Spleen (tissue), 11 donors: ENCODE data around the gene SRGAP2B. TPM values are rescaled to one million over a fixed set of nuclear protein-coding genes. Genes with fewer than 3 reads are reported as not detected.
A peak's percentile ranks its signal among the peaks of the same experiment; 100 is the strongest.
"Not testable (repeated sequence)": the region's sequence is repeated elsewhere in the genome, so short reads cannot be mapped to it uniquely, and the experiment has no call there.

Experiments
- DNase-seq: peaks from one replicate; pipeline ENCODE4 v3.0.0-alpha.2; 2020
- H3K27ac ChIP-seq, 8 donors: fragments of 200-600 bp; sonication (generic) in 7 of 8; 1 replicate in 4 of 8; 2 replicates in 4 of 8; pipeline versions ENCODE4 v1.5.0 to v1.8.0; 2016 to 2021; ENCODE audit warnings: inconsistent platforms in 4 of 8, mild to moderate bottlenecking in 4 of 8, moderate library complexity in 1 of 8
- H3K27me3 ChIP-seq, 7 donors: fragments of 200-600 bp; sonication (generic) in 6 of 7; replicated peaks in 1 of 7; 1 replicate in 4 of 7; 2 replicates in 3 of 7; pipeline versions ENCODE4 v1.5.0 to v1.8.0; 2016 to 2021; ENCODE audit warnings: inconsistent platforms in 3 of 7, mild to moderate bottlenecking in 1 of 7
- H3K36me3 ChIP-seq, 6 donors: fragments of 200-600 bp; sonication (generic) in 5 of 6; 1 replicate in 4 of 6; 2 replicates in 2 of 6; pipeline versions ENCODE4 v1.5.0 to v1.8.0; 2016 to 2021; ENCODE audit warnings: inconsistent platforms in 2 of 6
- H3K4me1 ChIP-seq, 6 donors: fragments of 200-600 bp; sonication (generic) in 5 of 6; 1 replicate in 3 of 6; 2 replicates in 3 of 6; pipeline versions ENCODE4 v1.5.0 to v1.8.0; 2016 to 2021; ENCODE audit warnings: inconsistent platforms in 3 of 6
- H3K4me3 ChIP-seq, 8 donors: fragments of 200-600 bp; sonication (generic) in 7 of 8; 1 replicate in 4 of 8; 2 replicates in 4 of 8; pipeline versions ENCODE4 v1.5.0 to v1.8.0; 2016 to 2021; ENCODE audit warnings: inconsistent platforms in 4 of 8, mild to moderate bottlenecking in 4 of 8, moderate library complexity in 2 of 8
- H3K9me3 ChIP-seq, 8 donors: fragments of 200-600 bp; sonication (generic) in 7 of 8; 1 replicate in 4 of 8; 2 replicates in 4 of 8; pipeline versions ENCODE4 v1.5.0 to v1.8.0; 2016 to 2021; ENCODE audit warnings: inconsistent platforms in 4 of 8
- WGBS, 5 donors: extraction: QIAGEN DNeasy Blood & Tissue Kit in 3 of 5; methylation state at CpG; one replicate each; pipeline versions ENCODE4 v1.1.5 to v1.1.7; 2013 to 2018; 5-methylcytosine and 5-hydroxymethylcytosine counted together
- intact Hi-C: fragments of 100-400 bp; cut with DNase I; formaldehyde crosslinking; loops from one replicate; pipeline ENCODE4 v1.15.0; 2023; ENCODE audit warnings: low total_unique reads
- polyA plus RNA-seq, 3 donors: library from polyadenylated mRNA; stranded (reverse); fragments of 200-250 nt; gene quantifications; one replicate each; pipeline ENCODE4 v1.2.1, GENCODE V29; 2013
- total RNA-seq, 7 donors: library from RNA; depleted of rRNA in 3 of 7; stranded (reverse); fragments of >200 nt in 3 of 7; fragmentation: NEBNext Ultra II Directional in 4 of 7; extraction: Animal tissue kit (Norgen Biotek cat#: 25700) in 4 of 7; gene quantifications; one replicate each; pipeline versions ENCODE4 v1.1.0 to v1.2.1, GENCODE V29; 2016 to 2021
- donor health status: healthy with polysubstance abuse.
- donor health status: DM: no; HTN: no; CAD: no; lungs with moderate emphysema.
- donor health status: DM: no; HTN: no; CAD: no.
- donor health status: Bipolar disorder and iron deficiency.
- donor health status: healthy.
- donor health status: DM: no; HTN: no; CAD: no.
- donor health status: DM: yes; HTN: yes; CAD: no.

The SRGAP2B gene
- total and polyA plus RNA-seq, 10 donors = 3.4 to 77.7 (median 43.1) TPM

DNA sequence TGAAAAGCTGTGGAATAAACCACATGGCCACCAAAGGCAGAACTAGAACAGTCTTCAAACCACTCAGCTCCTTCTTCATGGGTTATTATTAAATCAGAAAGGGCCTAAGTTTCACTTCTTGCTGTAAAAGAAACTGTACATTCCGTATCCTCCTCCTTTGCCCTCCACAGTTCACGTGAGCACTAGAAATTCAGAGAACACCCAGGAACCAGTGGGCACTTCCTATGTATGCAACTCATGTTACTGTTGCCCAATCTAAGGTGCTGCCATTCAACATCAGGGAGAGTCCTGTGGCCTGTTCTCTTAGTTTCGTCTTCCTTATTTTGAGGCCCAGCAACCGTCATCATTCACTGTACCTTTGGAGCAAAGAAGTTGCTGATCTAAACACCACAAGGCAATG lies 86.7 kb downstream of the SRGAP2B start:
- H3K27ac ChIP-seq = peak overlapping the region in 1 of 8 donors; percentile 76
- WGBS, 5 donors = no CpG with 5 or more reads among the region's 4 CpGs
- H3K36me3 ChIP-seq, H3K4me3 ChIP-seq, intact Hi-C loops, H3K9me3 ChIP-seq, H3K4me1 ChIP-seq, DNase-seq, H3K27me3 ChIP-seq: not testable (repeated sequence)

- H3K27ac ChIP-seq, intact Hi-C loops, DNase-seq, H3K4me3 ChIP-seq, H3K9me3 ChIP-seq, H3K4me1 ChIP-seq, H3K36me3 ChIP-seq, H3K27me3 ChIP-seq: not testable (repeated sequence)
- WGBS, 5 donors = 68 to 100% (median 74%) methylated on average over 1 to 2 of the region's 3 CpGs; no CpG with 5 or more reads in 1 of the 5 donors
These were observed 90.0 kb downstream of the SRGAP2B start for GRCh38 chr1:145005142-145005541.

GRCh38 chr1:145001381-145001780 lies 93.7 kb downstream of the SRGAP2B start:
- H3K36me3 ChIP-seq, H3K4me1 ChIP-seq, H3K9me3 ChIP-seq, H3K27me3 ChIP-seq, H3K4me3 ChIP-seq, intact Hi-C loops, H3K27ac ChIP-seq, DNase-seq: not testable (repeated sequence)
- 94 to 100% (median 99%) methylated on average over 2 to 3 of the region's 3 CpGs for WGBS, 5 donors

GRCh38 chr1:145000743-145001326 lies 94.3 kb downstream of the SRGAP2B start:
- 71 to 100% (median 90%) methylated on average over 1 of the region's 4 CpGs; no CpG with 5 or more reads in 1 of the 5 donors for WGBS, 5 donors
- H3K9me3 ChIP-seq, H3K4me3 ChIP-seq, H3K36me3 ChIP-seq, H3K27ac ChIP-seq, intact Hi-C loops, DNase-seq, H3K4me1 ChIP-seq, H3K27me3 ChIP-seq: not testable (repeated sequence)

DNA sequence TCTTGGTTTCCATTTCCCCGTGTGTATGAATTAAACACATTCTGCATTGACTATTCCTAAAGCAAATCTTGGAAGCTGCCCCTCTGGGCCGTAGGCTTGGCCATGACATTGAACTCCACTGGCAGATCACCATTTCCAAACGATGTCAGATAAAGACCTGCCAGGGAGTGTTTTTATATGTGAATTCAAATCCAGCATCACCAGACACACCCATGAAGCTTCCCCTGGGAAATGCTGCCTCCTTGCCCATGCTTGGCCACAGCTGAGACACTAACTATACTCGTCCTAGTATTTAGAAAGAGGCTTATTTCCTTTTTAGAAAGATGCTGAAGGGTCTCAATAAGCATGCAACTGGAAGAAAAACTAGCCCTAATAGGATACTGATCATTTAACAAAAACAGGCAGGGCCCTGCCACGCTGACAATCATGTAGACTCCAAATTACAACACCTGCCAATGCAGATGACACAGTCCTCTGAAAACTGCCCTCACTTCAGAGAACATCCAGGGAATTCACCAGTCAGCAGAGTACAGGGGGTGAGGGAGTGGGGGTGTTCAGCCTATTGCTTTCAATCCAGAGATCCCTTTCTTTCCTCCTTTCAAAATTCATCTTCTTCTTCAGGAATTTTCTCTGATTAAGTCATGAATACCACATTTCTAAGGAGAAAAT lies 94.9 kb downstream of the SRGAP2B start:
- H3K27ac ChIP-seq, DNase-seq, H3K4me1 ChIP-seq, intact Hi-C loops, H3K36me3 ChIP-seq, H3K27me3 ChIP-seq, H3K4me3 ChIP-seq, H3K9me3 ChIP-seq: not testable (repeated sequence)
- WGBS, 5 donors = no CpG with 5 or more reads among the region's 5 CpGs

DNA sequence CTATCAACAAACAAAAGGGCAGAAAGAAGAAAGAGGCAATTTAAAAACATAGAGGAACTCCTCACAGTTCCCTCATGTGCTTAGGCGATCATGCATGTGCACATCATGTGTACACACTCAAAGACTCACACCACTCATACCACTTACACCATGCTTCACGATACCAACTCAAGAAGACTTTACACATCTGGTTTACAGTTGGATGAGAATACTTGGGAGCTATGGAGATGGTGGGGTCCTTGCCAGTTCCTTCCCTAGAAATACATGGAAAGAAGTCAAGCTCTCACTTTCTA lies 96.2 kb downstream of the SRGAP2B start:
- H3K27ac ChIP-seq, H3K27me3 ChIP-seq, H3K36me3 ChIP-seq, H3K4me1 ChIP-seq, DNase-seq, H3K4me3 ChIP-seq, intact Hi-C loops, H3K9me3 ChIP-seq: not testable (repeated sequence)
- 60 to 100% (median 88%) methylated on average over 1 of the region's 2 CpGs; no CpG with 5 or more reads in 1 of the 5 donors for WGBS, 5 donors

- H3K4me1 ChIP-seq, H3K36me3 ChIP-seq: not testable (repeated sequence)
These were observed 96.8 kb downstream of the SRGAP2B start for GRCh38 chr1:144998134-144998980.

GRCh38 chr1:144995833-144996410 lies 99.2 kb downstream of the SRGAP2B start:
- intact Hi-C loops = not testable (repeated sequence)

More at GRCh38 chr1:144998134-144998980, 96.8 kb downstream of the SRGAP2B start:
- H3K27ac ChIP-seq, H3K27me3 ChIP-seq, H3K9me3 ChIP-seq, intact Hi-C loops, DNase-seq, H3K4me3 ChIP-seq: not testable (repeated sequence)
- WGBS, 5 donors = 89 to 100% (median 93%) methylated on average over 2 to 3 of the region's 5 CpGs

DNA sequence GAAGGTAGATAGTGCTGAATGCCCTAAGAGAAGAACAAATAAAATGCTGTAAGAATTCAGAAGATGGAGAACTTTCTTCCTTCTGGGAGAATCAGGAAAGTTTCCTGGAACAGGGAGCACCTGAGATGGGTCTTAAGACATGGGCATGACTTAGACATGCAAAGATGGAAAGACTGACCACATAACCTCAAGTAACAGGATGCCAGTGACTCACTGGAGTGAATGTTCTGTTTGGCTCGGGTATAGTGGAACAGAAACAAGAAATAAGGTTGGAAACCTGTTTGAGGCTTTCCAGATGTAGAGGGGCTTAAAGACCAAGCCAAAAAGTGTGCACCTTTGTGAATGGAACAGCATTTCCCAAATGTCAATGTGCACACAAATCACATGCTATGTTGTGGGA lies 102.2 kb downstream of the SRGAP2B start:
- H3K4me3 ChIP-seq, DNase-seq, intact Hi-C loops, H3K36me3 ChIP-seq, H3K27ac ChIP-seq, H3K27me3 ChIP-seq, H3K9me3 ChIP-seq, H3K4me1 ChIP-seq: not testable (repeated sequence)
- 33 to 82% (median 73%) methylated on average over 1 of the region's 1 CpG; no CpG with 5 or more reads in 1 of the 5 donors for WGBS, 5 donors

More at GRCh38 chr1:144995833-144996410, 99.2 kb downstream of the SRGAP2B start:
- H3K27ac ChIP-seq, H3K4me1 ChIP-seq, H3K4me3 ChIP-seq, H3K9me3 ChIP-seq, H3K36me3 ChIP-seq, H3K27me3 ChIP-seq, DNase-seq: not testable (repeated sequence)

DNA sequence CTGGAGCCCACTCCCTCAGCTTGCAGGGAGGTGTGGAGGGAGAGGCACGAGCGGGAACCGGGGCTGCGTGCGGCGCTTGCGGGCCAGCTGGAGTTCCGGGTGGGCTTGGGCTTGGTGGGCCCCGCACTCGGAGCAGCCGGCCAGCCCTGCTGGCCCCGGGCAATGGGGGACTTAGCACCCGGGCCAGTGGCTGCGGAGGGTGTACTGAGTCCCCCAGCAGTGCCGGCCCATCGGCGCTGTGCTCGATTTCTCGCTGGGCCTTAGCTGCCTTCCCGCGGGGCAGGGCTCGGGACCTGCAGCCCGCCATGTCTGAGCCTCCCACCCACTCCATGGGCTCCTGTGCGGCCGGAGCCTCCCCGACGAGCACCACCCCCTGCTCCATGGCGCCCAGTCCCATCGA lies 104.5 kb downstream of the SRGAP2B start:
- H3K27me3 ChIP-seq, H3K4me3 ChIP-seq, H3K9me3 ChIP-seq, DNase-seq, H3K36me3 ChIP-seq, H3K4me1 ChIP-seq, intact Hi-C loops, H3K27ac ChIP-seq: not testable (repeated sequence)
- WGBS, 5 donors = 95 to 98% (median 96%) methylated on average over 4 to 12 of the region's 29 CpGs; no CpG with 5 or more reads in 2 of the 5 donors

DNA sequence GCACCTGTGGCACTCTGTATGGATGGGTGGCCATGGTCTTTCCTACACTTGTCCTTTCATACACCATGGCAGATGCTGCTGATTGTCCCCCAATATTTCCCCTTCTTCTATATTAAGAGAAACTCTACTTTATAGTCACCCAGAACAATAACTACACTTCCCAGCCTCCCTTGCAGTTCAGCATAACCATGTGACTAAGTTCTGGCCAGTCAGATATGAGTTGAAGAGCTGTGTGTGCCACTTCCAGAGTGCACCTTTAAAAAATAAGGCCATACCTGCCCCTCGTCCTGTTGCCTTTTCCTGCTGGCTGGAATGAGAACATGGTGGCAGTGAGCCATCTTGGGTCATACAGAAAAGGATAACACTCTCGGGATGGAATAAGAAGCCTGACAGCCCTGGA lies 108.0 kb downstream of the SRGAP2B start:
- DNase-seq, H3K4me3 ChIP-seq, H3K27me3 ChIP-seq, H3K4me1 ChIP-seq, H3K27ac ChIP-seq, intact Hi-C loops, H3K9me3 ChIP-seq, H3K36me3 ChIP-seq: not testable (repeated sequence)
- WGBS, 5 donors = no CpG with 5 or more reads among the region's 2 CpGs
